Muscle of back (tissue), 11 donors: Measurements from ENCODE around the gene CACNB2. TPM values are rescaled to one million over a fixed set of nuclear protein-coding genes. Genes with fewer than 3 reads are reported as not detected.

Experiments
- DNase-seq, 3 donors: peaks; one replicate each; pipeline versions ENCODE4 v3.0.0 to v3.0.0-alpha.2; 2013
- polyA plus RNA-seq, 10 donors: library from polyadenylated mRNA; unstranded; fragments of 120-200 nt; gene quantifications; one replicate each; pipeline ENCODE4 v1.2.1, GENCODE V29; 2013; ENCODE audit not compliant: insufficient read length in 10 of 10

The CACNB2 gene
- polyA plus RNA-seq, 10 donors: 1.0 to 2.2 (median 1.4) TPM

DNA sequence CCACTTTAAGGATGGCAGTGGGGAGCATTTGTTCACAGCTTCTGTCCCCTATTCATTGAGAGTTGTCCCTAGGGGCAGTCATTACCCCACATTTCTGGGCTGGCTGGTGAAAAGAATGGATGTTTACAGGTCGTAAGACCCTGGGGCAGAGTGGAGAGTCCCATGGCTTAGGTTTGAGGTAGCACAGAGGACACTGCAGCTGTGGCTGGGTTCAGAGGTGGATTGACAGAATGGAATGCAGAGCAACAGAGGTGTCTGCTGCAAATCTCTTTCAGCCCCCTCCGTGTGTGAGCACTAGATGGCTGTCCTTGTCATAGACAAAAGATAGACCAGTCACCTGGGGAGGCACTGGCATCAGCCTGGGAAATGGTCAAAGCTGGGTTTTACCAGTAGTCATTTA, 141.9 kb downstream of the CACNB2 start:
- DNase-seq: no peak

DNA sequence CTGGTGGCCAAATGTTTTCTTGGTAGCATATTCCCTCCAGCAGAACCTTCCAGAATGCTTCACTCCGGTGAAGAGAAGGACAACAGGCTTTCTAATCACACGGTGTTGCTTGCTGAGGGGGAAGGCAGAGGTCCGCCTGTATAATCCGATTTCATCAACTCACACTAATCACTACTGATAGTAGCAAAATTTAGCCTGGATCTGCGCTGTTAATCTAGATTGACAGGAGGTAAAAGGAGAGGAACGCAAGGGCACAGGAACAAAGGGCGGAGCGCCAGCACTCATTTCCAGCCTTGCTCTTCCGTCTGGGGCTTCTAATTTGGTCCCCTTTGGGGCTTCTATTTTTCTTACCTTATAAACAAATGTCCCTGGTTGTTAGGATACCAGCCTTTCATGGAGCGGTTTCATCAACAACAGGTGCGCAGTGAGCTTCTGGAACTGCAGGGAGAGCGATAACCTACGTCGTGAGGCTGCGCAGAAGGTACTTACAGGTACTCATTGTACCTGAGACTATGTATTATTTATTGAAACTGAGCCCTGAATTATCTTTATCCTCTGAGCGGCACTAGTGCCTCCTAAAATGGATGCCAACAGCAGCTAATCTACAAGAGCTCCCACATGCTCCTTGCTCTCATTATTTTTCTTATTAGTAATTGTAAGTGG, 150.6 kb downstream of the CACNB2 start:
- no peak for DNase-seq

- DNase-seq: no peak
Observed at GRCh38 chr10:18293536-18294510, 153.6 kb downstream of the CACNB2 start.

DNA sequence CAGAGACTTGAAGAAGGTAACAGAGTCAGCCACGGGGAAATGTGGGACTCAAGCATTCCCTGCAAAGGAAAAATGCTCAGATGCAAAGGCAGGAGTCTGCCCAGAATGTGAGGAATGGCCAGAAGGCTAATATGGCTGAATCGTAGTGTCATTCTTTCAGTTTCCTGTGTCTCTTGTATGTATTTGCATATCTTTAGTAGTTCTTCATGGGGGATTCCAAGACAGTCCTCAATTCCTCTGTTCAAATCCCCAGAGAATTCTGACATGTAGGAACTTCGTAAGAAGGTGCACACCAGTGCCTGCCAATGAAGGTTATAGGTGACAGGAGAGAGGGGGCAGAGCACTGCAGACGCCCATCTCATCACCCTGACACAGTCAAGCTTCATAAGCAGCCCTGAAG, 154.4 kb downstream of the CACNB2 start:
- no peak for DNase-seq

- DNase-seq: no peak
Observed at GRCh38 chr10:18297659-18298058, 157.4 kb downstream of the CACNB2 start.

DNA sequence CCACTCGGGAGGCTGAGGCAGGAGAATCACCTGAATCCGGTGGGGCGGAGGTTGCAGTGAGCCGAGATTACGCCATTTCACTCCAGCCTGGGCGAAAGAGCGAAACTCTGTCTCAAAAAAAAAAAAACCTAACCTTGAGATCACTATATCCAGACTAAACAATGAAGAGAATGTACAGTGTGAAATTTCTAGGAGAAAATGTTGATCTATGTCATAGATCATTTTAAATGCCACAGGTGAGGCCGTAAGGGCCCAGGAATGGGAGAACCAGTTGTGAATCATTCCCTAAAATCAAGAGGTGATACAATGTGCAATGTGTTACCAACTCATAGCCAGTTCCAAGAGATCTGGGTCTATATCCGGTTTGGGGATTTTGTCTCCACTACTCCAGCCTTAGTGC, 158.0 kb downstream of the CACNB2 start:
- DNase-seq: no peak

- DNase-seq: peak in 1 of 3 donors; percentile 6
Observed at GRCh38 chr10:18303851-18304801, 163.9 kb downstream of the CACNB2 start.

- DNase-seq: no peak
Observed at GRCh38 chr10:18306031-18306430, 165.8 kb downstream of the CACNB2 start.

- no peak for DNase-seq
Observed at GRCh38 chr10:18308600-18308999, 168.4 kb downstream of the CACNB2 start.

GRCh38 chr10:18310761-18311160, 170.5 kb downstream of the CACNB2 start:
- no peak for DNase-seq

GRCh38 chr10:18312374-18313139, 172.3 kb downstream of the CACNB2 start:
- DNase-seq: peak; percentile 20 to 59 (median 26)

DNA sequence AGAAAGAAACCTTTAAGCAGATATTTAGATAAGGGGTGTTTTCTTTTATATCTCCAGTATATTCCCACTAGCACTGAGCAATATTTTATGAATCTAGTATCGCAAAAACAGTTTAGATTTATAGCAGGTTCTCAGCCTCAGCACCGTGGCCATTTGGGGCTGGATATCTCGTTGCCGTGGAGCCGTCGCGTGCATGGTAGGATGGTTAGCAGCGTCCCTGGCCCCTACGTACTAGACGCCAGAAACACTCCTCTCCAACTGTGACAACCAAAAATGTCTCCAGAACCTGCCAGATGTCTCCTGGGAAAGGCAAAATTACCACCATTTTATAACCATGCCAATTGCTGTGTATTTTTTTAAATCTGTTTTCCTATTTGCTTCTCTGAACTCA, 172.9 kb downstream of the CACNB2 start:
- no peak for DNase-seq

- peak in 1 of 3 donors; percentile 28 for DNase-seq
Observed at GRCh38 chr10:18313626-18314025, 173.4 kb downstream of the CACNB2 start.

- no peak for DNase-seq
Observed at GRCh38 chr10:18319628-18320027, 179.4 kb downstream of the CACNB2 start.

GRCh38 chr10:18321371-18321770, 181.1 kb downstream of the CACNB2 start:
- no peak for DNase-seq

DNA sequence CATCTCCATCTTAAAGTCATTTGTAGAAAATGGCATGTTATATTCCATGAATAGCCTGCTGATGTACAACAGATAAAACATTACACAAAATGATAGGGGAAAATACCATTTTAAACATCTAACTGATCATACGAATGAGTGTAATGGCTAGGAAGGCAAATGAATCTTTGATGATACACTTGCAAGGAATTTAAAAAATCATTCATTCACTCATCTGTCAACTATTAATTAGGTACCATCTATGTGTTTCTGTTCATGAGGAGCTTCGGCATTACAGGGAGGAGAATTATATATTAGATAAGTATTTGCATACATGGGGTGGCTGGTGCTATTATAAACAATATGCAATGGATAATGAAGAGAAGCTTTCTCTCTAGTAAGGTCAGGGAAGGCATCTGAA, 183.7 kb downstream of the CACNB2 start:
- no peak for DNase-seq

DNA sequence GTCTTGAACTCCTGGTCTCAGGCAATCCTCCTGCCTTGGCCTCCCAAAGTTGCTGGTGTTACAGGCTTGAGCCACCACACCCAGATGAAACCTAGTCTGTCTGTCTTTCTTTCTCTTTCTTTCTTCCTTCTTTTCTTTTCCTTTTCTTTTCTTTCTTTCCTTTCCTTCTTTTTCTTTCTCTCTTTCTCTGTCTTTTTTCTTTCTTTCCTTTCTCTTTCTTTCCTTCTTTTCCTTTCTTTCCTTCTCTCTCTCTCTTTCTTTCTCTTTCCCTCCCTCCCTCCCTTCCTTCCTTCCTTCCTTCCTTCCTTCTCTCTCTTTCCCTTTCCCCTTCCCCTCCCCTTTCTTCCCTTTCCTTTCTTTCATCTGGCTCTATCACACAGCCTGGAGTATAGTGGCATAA, 185.2 kb downstream of the CACNB2 start:
- no peak for DNase-seq

DNA sequence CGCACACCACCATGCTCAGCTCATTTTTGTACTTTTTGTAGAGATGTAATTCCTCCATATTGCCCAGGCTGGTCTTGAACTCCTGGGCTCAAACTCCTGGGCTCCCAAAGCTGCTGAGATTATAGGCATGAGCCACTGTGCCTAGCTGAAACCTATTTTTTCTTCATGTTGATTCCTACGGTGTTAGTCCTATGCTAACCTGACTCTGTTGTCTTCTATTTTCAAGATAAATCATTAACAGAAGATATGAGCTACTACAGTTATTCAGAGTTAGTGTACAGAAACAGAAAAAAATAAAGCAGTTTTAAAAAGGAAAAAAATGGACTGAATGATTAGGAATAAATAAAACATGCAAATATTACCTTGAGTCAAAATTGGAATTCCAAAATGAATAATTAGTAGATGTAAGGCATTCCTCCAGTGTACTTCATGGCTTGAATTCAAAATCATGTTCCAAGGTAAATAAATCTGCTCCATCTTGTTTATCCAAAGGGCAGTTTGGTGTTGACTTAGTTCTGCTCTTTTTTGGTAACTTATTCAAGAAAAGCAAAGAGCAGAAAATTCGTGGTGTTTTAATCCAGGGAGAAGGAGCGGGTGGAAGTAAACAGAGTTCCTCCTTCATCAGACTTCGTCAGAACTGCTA, 185.8 kb downstream of the CACNB2 start:
- no peak for DNase-seq

DNA sequence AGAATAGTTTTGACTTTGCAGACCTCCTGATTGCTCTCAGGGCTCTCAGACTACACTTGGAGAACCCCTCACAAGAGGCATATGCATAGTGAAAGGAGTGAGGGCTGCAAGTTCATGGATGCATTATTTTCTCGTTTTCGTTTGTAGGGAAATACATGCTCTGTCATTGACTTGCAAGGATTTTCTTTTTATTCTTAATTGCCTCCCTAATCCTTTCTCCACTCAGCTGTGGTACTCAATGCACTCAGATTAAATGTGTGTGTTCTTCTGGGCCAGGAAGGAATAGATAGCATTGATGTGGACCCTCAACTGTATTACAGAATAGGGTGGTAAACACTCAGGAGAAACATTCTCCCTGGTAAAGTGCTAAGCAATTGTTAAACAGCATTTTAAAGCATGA, 188.7 kb downstream of the CACNB2 start:
- DNase-seq: no peak

DNA sequence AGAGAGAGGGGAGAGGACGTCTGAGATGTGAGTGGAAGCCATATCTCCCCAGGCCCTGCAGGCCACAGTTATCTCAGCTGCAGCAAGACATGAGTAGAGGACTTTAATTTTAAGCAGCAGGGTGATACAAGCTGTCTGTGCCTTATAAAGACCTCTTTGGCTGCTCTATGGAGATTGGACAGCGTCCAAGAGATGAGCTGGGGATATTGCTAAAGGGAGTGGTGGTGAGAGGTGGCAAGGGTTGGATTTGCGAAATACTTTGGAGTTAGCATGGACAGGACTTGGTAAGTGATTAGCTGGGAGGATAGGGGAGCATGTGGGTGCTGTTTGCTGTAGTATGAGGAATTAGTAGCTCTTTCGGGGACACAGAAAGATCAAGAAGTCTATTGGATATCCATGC, 191.8 kb downstream of the CACNB2 start:
- no peak for DNase-seq

DNA sequence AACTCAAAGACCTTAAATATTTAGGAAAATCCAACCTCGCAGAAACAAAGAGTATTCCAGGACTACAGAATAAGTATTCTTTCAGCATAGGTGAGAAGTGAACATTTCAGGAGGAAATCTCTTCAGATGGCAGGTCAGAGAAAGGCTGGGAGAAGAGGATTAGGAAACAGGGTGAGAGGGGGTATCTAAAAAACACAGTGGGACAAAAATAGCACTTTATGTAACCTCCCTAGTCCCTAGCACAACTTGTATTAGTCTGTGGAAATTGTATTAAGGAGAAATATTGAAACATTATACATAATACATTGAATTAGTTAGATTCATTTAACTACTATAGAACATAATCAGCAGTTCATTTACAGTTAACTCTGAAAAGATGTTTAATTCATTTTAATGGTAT, 192.3 kb downstream of the CACNB2 start:
- DNase-seq: no peak
